ENCODE data around the gene JPH2. TPM values are rescaled to one million over a fixed set of nuclear protein-coding genes. Genes with fewer than 3 reads are reported as not detected.

JPH2 gene
- total and polyA plus RNA-seq, 2 experiments from 2014 or later, result 0.16 to 1.1 TPM

DNA sequence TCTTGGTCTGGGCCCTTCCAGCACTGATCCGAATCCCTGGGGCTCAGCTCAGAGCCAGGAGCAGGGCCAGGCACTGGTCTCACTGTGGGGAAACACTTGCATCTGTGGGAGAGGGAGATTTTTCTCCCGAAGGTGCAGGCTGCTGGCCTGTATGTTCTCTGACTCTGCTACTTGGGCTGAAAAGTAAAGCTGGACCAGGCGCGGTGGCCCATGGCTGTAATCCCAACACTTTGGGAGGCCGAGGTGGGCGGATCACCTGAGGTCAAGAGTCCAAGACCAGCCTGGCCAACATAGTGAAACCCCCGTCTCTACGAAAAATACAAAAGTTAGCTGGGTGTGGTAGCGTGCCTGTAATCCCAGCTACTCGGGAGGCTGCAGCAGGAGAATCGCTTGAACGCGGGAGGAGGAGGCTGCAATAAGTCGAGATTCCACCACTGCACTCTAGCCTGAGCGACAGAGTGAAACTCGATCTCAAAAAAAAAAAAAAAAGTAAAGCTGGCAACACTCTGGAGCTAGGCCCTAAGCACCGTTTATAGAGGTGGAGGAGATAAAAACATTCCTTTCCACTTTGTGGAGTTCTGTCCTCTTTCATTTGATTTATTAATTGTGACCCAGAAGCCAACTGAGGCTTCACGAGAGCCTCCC lies 41.7 kb downstream of the JPH2 start (continued):
- TF ChIP-seq, protein P1, sequence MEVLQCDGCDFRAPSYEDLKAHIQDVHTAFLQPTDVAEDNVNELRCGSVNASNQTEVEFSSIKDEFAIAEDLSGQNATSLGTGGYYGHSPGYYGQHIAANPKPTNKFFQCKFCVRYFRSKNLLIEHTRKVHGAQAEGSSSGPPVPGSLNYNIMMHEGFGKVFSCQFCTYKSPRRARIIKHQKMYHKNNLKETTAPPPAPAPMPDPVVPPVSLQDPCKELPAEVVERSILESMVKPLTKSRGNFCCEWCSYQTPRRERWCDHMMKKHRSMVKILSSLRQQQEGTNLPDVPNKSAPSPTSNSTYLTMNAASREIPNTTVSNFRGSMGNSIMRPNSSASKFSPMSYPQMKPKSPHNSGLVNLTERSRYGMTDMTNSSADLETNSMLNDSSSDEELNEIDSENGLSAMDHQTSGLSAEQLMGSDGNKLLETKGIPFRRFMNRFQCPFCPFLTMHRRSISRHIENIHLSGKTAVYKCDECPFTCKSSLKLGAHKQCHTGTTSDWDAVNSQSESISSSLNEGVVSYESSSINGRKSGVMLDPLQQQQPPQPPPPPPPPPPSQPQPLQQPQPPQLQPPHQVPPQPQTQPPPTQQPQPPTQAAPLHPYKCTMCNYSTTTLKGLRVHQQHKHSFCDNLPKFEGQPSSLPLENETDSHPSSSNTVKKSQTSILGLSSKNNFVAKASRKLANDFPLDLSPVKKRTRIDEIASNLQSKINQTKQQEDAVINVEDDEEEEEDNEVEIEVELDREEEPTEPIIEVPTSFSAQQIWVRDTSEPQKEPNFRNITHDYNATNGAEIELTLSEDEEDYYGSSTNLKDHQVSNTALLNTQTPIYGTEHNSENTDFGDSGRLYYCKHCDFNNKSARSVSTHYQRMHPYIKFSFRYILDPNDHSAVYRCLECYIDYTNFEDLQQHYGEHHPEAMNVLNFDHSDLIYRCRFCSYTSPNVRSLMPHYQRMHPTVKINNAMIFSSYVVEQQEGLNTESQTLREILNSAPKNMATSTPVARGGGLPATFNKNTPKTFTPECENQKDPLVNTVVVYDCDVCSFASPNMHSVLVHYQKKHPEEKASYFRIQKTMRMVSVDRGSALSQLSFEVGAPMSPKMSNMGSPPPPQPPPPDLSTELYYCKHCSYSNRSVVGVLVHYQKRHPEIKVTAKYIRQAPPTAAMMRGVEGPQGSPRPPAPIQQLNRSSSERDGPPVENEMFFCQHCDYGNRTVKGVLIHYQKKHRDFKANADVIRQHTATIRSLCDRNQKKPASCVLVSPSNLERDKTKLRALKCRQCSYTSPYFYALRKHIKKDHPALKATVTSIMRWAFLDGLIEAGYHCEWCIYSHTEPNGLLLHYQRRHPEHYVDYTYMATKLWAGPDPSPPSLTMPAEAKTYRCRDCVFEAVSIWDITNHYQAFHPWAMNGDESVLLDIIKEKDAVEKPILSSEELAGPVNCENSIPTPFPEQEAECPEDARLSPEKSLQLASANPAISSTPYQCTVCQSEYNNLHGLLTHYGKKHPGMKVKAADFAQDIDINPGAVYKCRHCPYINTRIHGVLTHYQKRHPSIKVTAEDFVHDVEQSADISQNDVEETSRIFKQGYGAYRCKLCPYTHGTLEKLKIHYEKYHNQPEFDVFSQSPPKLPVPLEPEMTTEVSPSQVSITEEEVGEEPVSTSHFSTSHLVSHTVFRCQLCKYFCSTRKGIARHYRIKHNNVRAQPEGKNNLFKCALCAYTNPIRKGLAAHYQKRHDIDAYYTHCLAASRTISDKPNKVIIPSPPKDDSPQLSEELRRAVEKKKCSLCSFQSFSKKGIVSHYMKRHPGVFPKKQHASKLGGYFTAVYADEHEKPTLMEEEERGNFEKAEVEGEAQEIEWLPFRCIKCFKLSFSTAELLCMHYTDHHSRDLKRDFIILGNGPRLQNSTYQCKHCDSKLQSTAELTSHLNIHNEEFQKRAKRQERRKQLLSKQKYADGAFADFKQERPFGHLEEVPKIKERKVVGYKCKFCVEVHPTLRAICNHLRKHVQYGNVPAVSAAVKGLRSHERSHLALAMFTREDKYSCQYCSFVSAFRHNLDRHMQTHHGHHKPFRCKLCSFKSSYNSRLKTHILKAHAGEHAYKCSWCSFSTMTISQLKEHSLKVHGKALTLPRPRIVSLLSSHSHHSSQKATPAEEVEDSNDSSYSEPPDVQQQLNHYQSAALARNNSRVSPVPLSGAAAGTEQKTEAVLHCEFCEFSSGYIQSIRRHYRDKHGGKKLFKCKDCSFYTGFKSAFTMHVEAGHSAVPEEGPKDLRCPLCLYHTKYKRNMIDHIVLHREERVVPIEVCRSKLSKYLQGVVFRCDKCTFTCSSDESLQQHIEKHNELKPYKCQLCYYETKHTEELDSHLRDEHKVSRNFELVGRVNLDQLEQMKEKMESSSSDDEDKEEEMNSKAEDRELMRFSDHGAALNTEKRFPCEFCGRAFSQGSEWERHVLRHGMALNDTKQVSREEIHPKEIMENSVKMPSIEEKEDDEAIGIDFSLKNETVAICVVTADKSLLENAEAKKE (CRISPR knock-in tag; IDR thresholded peaks at IDR 0.05), result no peak
- no peak for TF ChIP-seq EZH2phosphoT487 (IDR thresholded peaks at IDR 0.05; ENCODE audit: unreplicated experiment)
- TF ChIP-seq NANOG (IDR thresholded peaks at IDR 0.05; ENCODE audit: borderline replicate concordance), result no peak
- TF ChIP-seq, protein P2, sequence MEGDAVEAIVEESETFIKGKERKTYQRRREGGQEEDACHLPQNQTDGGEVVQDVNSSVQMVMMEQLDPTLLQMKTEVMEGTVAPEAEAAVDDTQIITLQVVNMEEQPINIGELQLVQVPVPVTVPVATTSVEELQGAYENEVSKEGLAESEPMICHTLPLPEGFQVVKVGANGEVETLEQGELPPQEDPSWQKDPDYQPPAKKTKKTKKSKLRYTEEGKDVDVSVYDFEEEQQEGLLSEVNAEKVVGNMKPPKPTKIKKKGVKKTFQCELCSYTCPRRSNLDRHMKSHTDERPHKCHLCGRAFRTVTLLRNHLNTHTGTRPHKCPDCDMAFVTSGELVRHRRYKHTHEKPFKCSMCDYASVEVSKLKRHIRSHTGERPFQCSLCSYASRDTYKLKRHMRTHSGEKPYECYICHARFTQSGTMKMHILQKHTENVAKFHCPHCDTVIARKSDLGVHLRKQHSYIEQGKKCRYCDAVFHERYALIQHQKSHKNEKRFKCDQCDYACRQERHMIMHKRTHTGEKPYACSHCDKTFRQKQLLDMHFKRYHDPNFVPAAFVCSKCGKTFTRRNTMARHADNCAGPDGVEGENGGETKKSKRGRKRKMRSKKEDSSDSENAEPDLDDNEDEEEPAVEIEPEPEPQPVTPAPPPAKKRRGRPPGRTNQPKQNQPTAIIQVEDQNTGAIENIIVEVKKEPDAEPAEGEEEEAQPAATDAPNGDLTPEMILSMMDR (conservative IDR thresholded peaks at IDR 0.05; ENCODE audit: low read depth in 2 of 2), result no peak

DNA sequence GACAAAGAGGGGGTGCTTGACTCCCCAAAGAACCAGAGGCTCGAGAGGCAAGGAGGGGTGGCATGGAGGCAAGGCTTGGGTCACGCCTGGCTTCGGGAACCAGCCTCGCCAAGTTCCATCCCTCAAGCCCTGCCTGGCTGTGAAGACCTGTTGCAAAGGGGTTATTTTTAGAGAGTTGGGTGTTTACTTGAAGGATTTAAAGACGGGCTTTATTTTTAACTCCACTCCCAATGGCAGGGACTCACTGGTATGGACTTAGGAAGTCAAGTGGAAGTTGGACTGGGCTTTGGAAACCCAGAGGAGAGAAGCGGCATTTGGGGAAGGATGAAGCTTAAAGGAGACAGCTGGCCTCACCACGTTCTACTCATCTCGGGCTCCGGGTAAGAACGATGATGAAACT lies 43.1 kb downstream of the JPH2 start:
- Histone ChIP-seq H3F3A (replicated peaks; ENCODE audit: low read depth) (no peaks in the 10 kb centered on the region), H3K27me3 (ENCODE audit: insufficient read depth) (no peaks in the 10 kb centered on the region), H3K4me3 (no peak overlapping the region), H3K9me2 (ENCODE audit: insufficient read depth) (no peaks in the 10 kb centered on the region), H3K79me2 (replicated peaks; ENCODE audit: insufficient read depth) (no peaks in the 10 kb centered on the region), H3K4me1 (ENCODE audit: insufficient read depth) (no peaks in the 10 kb centered on the region), H3K36me3 (ENCODE audit: insufficient read depth) (no peaks in the 10 kb centered on the region), H4K20me1 (replicated peaks; ENCODE audit: insufficient read depth) (no peaks in the 10 kb centered on the region), H3K4me2 (no peak overlapping the region), H2AFZ (no peak overlapping the region), H3K27ac (ENCODE audit: low read depth) (no peak overlapping the region)
- no peak for ATAC-seq
- no peak overlapping the region for H3K27ac Mint-ChIP-seq
- peaks cover 12% of the 10 kb centered on the region for H3K27me3 Mint-ChIP-seq (ENCODE audit: insufficient read depth, low read depth, poor library complexity)
- no peaks in the 10 kb centered on the region for H3K9me3 Mint-ChIP-seq
- peaks cover 4% of the 10 kb centered on the region; the same call in 2 of the 3 replicates for H3K4me1 Mint-ChIP-seq
- DNase-seq (ENCODE audit: low spot score), result no peak
- H3K4me3 Mint-ChIP-seq, result no peak overlapping the region
- H3K36me3 Mint-ChIP-seq (ENCODE audit: low read depth), result no peaks in the 10 kb centered on the region
- TF ChIP-seq, protein P1 (CRISPR knock-in tag; IDR thresholded peaks at IDR 0.05), result no peak
- TF ChIP-seq NANOG (IDR thresholded peaks at IDR 0.05; ENCODE audit: borderline replicate concordance), result no peak

Data from GM23338 (cell line).